ENCODE data around the gene UPB1. TPM values are rescaled to one million over a fixed set of nuclear protein-coding genes. Genes with fewer than 3 reads are reported as not detected.

The UPB1 gene
- total RNA-seq, 1 donor from 2014 or later = not detected

GRCh38 chr22:24467340-24467739, 27.8 kb upstream of the UPB1 start:
- Histone ChIP-seq H3K9me3 (no peaks in the 10 kb centered on the region), H3K36me3 (no peaks in the 10 kb centered on the region), H3K27ac (peak overlapping the region in 1 of 2 donors; percentile 11), H3K4me1 (peaks cover 7 to 9% of the 10 kb centered on the region in 2 donors), H3K4me3 (no peak overlapping the region), H3K27me3 (no peaks in the 10 kb centered on the region)
- TF ChIP-seq, protein P1, sequence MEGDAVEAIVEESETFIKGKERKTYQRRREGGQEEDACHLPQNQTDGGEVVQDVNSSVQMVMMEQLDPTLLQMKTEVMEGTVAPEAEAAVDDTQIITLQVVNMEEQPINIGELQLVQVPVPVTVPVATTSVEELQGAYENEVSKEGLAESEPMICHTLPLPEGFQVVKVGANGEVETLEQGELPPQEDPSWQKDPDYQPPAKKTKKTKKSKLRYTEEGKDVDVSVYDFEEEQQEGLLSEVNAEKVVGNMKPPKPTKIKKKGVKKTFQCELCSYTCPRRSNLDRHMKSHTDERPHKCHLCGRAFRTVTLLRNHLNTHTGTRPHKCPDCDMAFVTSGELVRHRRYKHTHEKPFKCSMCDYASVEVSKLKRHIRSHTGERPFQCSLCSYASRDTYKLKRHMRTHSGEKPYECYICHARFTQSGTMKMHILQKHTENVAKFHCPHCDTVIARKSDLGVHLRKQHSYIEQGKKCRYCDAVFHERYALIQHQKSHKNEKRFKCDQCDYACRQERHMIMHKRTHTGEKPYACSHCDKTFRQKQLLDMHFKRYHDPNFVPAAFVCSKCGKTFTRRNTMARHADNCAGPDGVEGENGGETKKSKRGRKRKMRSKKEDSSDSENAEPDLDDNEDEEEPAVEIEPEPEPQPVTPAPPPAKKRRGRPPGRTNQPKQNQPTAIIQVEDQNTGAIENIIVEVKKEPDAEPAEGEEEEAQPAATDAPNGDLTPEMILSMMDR (IDR thresholded peaks at IDR 0.05) = no peak
- DNase-seq (ENCODE audit: low spot score in 2 of 2) = no peak
- intact Hi-C loops (cut with DNase I) = no loop called here

GRCh38 chr22:24471570-24471969, 23.6 kb upstream of the UPB1 start:
- TF ChIP-seq, protein P1 (IDR thresholded peaks at IDR 0.05) = no peak

DNA sequence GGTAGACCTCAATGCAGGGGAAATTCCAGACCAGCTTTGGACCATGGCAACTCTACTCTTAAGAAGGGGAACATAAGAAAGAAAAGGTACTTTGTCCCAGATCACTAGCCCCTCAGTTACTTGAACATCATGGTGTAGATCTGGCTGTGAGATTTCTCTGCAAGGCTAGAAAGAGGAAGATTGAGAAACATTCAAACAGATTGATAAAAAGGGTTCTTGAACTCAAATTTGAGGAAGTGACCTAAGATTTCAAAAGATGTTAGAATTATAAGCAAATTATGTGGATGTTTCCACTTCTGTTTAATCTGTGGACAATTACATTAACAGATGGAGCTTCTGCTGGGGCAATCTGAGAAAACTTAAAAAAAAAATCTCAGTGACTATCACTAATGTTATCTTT, 21.8 kb upstream of the UPB1 start:
- H3K4me1 ChIP-seq = no peaks in the 10 kb centered on the region
- TF ChIP-seq, protein P1 (IDR thresholded peaks at IDR 0.05) = no peak
- no peaks in the 10 kb centered on the region for H3K27me3 ChIP-seq
- intact Hi-C loops (cut with DNase I) = no loop called here
- H3K36me3 ChIP-seq = no peaks in the 10 kb centered on the region
- DNase-seq (ENCODE audit: low spot score in 2 of 2) = no peak
- no peak overlapping the region for H3K27ac ChIP-seq
- no peak overlapping the region for H3K4me3 ChIP-seq
- H3K9me3 ChIP-seq = no peaks in the 10 kb centered on the region

More at GRCh38 chr22:24471570-24471969, 23.6 kb upstream of the UPB1 start:
- H3K27ac ChIP-seq = no peak overlapping the region
- no peak overlapping the region for H3K4me3 ChIP-seq
- intact Hi-C loops (cut with DNase I) = no loop called here
- no peaks in the 10 kb centered on the region for H3K9me3 ChIP-seq
- no peaks in the 10 kb centered on the region for H3K36me3 ChIP-seq
- DNase-seq (ENCODE audit: low spot score in 2 of 2) = peak in 1 of 2 donors; percentile 67
- H3K27me3 ChIP-seq = no peaks in the 10 kb centered on the region
- peaks cover 5 to 7% of the 10 kb centered on the region in 2 donors for H3K4me1 ChIP-seq

DNA sequence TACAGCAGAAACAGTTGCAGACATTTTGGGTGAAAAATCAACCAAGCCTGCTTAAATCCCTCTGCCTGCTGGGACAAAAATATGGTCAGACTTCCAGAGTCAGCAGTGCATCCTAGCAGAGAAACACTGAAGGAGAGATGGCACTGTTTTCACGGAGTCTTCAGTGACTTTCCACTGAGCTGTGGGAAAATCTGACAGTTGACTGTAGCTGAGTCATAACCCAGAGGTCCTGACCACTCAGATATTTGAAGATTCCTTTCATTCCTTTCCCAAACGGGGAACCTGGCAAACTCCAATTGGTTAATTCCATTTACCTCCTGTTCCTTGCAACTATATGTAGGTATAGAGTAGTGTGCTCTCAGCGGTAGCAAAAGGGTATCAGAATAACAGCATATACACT, 20.9 kb upstream of the UPB1 start:
- H3K27me3 ChIP-seq = no peaks in the 10 kb centered on the region
- H3K27ac ChIP-seq = no peak overlapping the region
- H3K9me3 ChIP-seq = no peaks in the 10 kb centered on the region
- no peak for DNase-seq (ENCODE audit: low spot score in 2 of 2)
- H3K4me3 ChIP-seq = no peak overlapping the region
- no peaks in the 10 kb centered on the region for H3K36me3 ChIP-seq
- intact Hi-C loops (cut with DNase I) = no loop called here
- no peaks in the 10 kb centered on the region for H3K4me1 ChIP-seq
- TF ChIP-seq, protein P1 (IDR thresholded peaks at IDR 0.05) = no peak

- H3K27ac ChIP-seq = no peak overlapping the region
- H3K36me3 ChIP-seq = no peaks in the 10 kb centered on the region
- H3K4me1 ChIP-seq = no peaks in the 10 kb centered on the region
- intact Hi-C loops (cut with DNase I) = no loop called here
- no peak for DNase-seq (ENCODE audit: low spot score in 2 of 2)
- H3K4me3 ChIP-seq = no peak overlapping the region
- TF ChIP-seq, protein P1 (IDR thresholded peaks at IDR 0.05) = no peak
- no peaks in the 10 kb centered on the region for H3K27me3 ChIP-seq
- H3K9me3 ChIP-seq = no peaks in the 10 kb centered on the region
These were observed 20.4 kb upstream of the UPB1 start for GRCh38 chr22:24474649-24475255.

DNA sequence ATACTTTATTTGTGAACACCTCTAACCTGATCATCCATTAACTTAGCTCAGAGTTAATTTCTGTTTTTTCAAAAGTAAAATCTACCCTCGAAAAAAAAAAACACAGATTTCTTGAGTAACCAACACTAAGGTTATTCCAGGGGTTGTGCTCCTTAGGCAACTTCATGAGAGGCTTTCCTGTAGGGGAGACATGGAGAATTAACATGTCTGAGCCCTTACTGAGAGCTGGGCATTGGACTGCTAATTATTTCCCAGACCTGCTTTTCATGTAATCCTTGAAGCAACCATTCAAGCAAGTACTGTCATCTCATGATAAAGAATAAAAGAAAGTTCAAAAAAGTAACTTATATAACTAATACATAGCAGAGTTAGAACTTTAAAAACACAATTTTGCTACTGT, 13.5 kb upstream of the UPB1 start:
- H3K4me3 ChIP-seq = no peak overlapping the region
- H3K27me3 ChIP-seq = no peaks in the 10 kb centered on the region
- H3K9me3 ChIP-seq = no peaks in the 10 kb centered on the region
- H3K27ac ChIP-seq = no peak overlapping the region
- no peak for DNase-seq (ENCODE audit: low spot score in 2 of 2)
- TF ChIP-seq, protein P1 (IDR thresholded peaks at IDR 0.05) = no peak
- no peaks in the 10 kb centered on the region for H3K36me3 ChIP-seq
- intact Hi-C loops (cut with DNase I) = no loop called here
- H3K4me1 ChIP-seq = no peaks in the 10 kb centered on the region

Data from ascending aorta (tissue), 2 donors.